Measurements from ENCODE around the gene CISH.

Gene CISH

GRCh38 chr3:50622881-50623280, 11.3 kb upstream of the CISH start:
- Histone ChIP-seq H3K4me2 (ENCODE audit: low read length) (no peak overlapping the region), H3K4me3 (ENCODE audit: low read length) (no peak overlapping the region), H3K36me3 (ENCODE audit: insufficient read depth, low read length) (peaks cover 6% of the 10 kb centered on the region), H3K9me3 (replicated peaks; ENCODE audit: low read length) (no peaks in the 10 kb centered on the region), H3K9ac (ENCODE audit: low read depth, low read length) (no peak overlapping the region), H3K4me1 (ENCODE audit: control insufficient read depth, insufficient read depth, low read length) (peaks cover 76% of the 10 kb centered on the region), H3K27me3 (ENCODE audit: control insufficient read depth, insufficient read depth, low read length) (no peaks in the 10 kb centered on the region)

GRCh38 chr3:50620820-50621219, 9.2 kb upstream of the CISH start:
- Histone ChIP-seq H3K4me3 (ENCODE audit: low read length) (peak overlapping the region; percentile 18), H3K9me3 (replicated peaks; ENCODE audit: low read length) (no peaks in the 10 kb centered on the region), H3K4me1 (ENCODE audit: control insufficient read depth, insufficient read depth, low read length) (peaks cover 66% of the 10 kb centered on the region), H3K4me2 (ENCODE audit: low read length) (peak overlapping the region; percentile 40), H3K36me3 (ENCODE audit: insufficient read depth, low read length) (peaks cover 6% of the 10 kb centered on the region), H3K27me3 (ENCODE audit: control insufficient read depth, insufficient read depth, low read length) (no peaks in the 10 kb centered on the region), H3K9ac (ENCODE audit: low read depth, low read length) (no peak overlapping the region)

GRCh38 chr3:50620420-50620819, 8.8 kb upstream of the CISH start:
- Histone ChIP-seq H3K4me2 (ENCODE audit: low read length) (peak overlapping the region; percentile 40), H3K36me3 (ENCODE audit: insufficient read depth, low read length) (peaks cover 6% of the 10 kb centered on the region), H3K4me1 (ENCODE audit: control insufficient read depth, insufficient read depth, low read length) (peaks cover 62% of the 10 kb centered on the region), H3K4me3 (ENCODE audit: low read length) (peak overlapping the region; percentile 18), H3K9ac (ENCODE audit: low read depth, low read length) (no peak overlapping the region), H3K27me3 (ENCODE audit: control insufficient read depth, insufficient read depth, low read length) (no peaks in the 10 kb centered on the region), H3K9me3 (replicated peaks; ENCODE audit: low read length) (no peaks in the 10 kb centered on the region)

GRCh38 chr3:50617911-50618481, 6.4 kb upstream of the CISH start:
- H3K4me3 ChIP-seq (ENCODE audit: low read length) = peak overlapping the region; percentile 97
- H3K9ac ChIP-seq (ENCODE audit: low read depth, low read length) = peak overlapping the region; percentile 95
- H3K27me3 ChIP-seq (ENCODE audit: control insufficient read depth, insufficient read depth, low read length) = no peaks in the 10 kb centered on the region
- H3K36me3 ChIP-seq (ENCODE audit: insufficient read depth, low read length) = peaks cover 6% of the 10 kb centered on the region
- peaks cover 40% of the 10 kb centered on the region for H3K4me1 ChIP-seq (ENCODE audit: control insufficient read depth, insufficient read depth, low read length)
- peak overlapping the region; percentile 98 for H3K4me2 ChIP-seq (ENCODE audit: low read length)
- no peaks in the 10 kb centered on the region for H3K9me3 ChIP-seq (replicated peaks; ENCODE audit: low read length)

- peak within 1 kb of the TSS; percentile 97 for H3K4me3 ChIP-seq (ENCODE audit: low read length)
Measured at GRCh38 chr3:50617096-50617791, 5.7 kb upstream of the CISH start, which contains the start of gene MAPKAPK3. Gene MAPKAPK3, plus strand, starts transcription at chr3:50617151. Its CDS starts 415 bp downstream, at chr3:50617566.

GRCh38 chr3:50616770-50617095, 5.2 kb upstream of the CISH start:
- Histone ChIP-seq H3K9me3 (replicated peaks; ENCODE audit: low read length) (no peaks in the 10 kb centered on the region), H3K36me3 (ENCODE audit: insufficient read depth, low read length) (no peaks in the 10 kb centered on the region), H3K9ac (ENCODE audit: low read depth, low read length) (peak overlapping the region; percentile 48), H3K27me3 (ENCODE audit: control insufficient read depth, insufficient read depth, low read length) (no peaks in the 10 kb centered on the region), H3K4me3 (ENCODE audit: low read length) (peak overlapping the region; percentile 85), H3K4me2 (ENCODE audit: low read length) (peak overlapping the region; percentile 98), H3K4me1 (ENCODE audit: control insufficient read depth, insufficient read depth, low read length) (peaks cover 47% of the 10 kb centered on the region)

More at GRCh38 chr3:50617096-50617791, 5.7 kb upstream of the CISH start, which contains the start of gene MAPKAPK3:
- peak within 1 kb of the TSS; percentile 98 for H3K4me2 ChIP-seq (ENCODE audit: low read length)
- peaks cover 3% of the 10 kb centered on the region for H3K36me3 ChIP-seq (ENCODE audit: insufficient read depth, low read length)
- peak within 1 kb of the TSS; percentile 95 for H3K9ac ChIP-seq (ENCODE audit: low read depth, low read length)
- H3K9me3 ChIP-seq (replicated peaks; ENCODE audit: low read length) = no peaks in the 10 kb centered on the region
- peaks cover 45% of the 10 kb centered on the region for H3K4me1 ChIP-seq (ENCODE audit: control insufficient read depth, insufficient read depth, low read length)
- H3K27me3 ChIP-seq (ENCODE audit: control insufficient read depth, insufficient read depth, low read length) = no peaks in the 10 kb centered on the region

GRCh38 chr3:50616003-50616769, 4.6 kb upstream of the CISH start:
- H3K9me3 ChIP-seq (replicated peaks; ENCODE audit: low read length) = no peaks in the 10 kb centered on the region
- peaks cover 50% of the 10 kb centered on the region for H3K4me1 ChIP-seq (ENCODE audit: control insufficient read depth, insufficient read depth, low read length)
- peak overlapping the region; percentile 98 for H3K4me2 ChIP-seq (ENCODE audit: low read length)
- H3K4me3 ChIP-seq (ENCODE audit: low read length) = peak overlapping the region; percentile 85
- no peaks in the 10 kb centered on the region for H3K27me3 ChIP-seq (ENCODE audit: control insufficient read depth, insufficient read depth, low read length)
- H3K9ac ChIP-seq (ENCODE audit: low read depth, low read length) = peak overlapping the region; percentile 48
- no peaks in the 10 kb centered on the region for H3K36me3 ChIP-seq (ENCODE audit: insufficient read depth, low read length)

- H3K4me2 ChIP-seq (ENCODE audit: low read length) = no peak overlapping the region
- no peak overlapping the region for H3K4me3 ChIP-seq (ENCODE audit: low read length)
- no peaks in the 10 kb centered on the region for H3K9me3 ChIP-seq (replicated peaks; ENCODE audit: low read length)
- no peaks in the 10 kb centered on the region for H3K36me3 ChIP-seq (ENCODE audit: insufficient read depth, low read length)
- H3K9ac ChIP-seq (ENCODE audit: low read depth, low read length) = no peak overlapping the region
- peaks cover 45% of the 10 kb centered on the region for H3K4me1 ChIP-seq (ENCODE audit: control insufficient read depth, insufficient read depth, low read length)
- no peaks in the 10 kb centered on the region for H3K27me3 ChIP-seq (ENCODE audit: control insufficient read depth, insufficient read depth, low read length)
Measured at GRCh38 chr3:50615190-50615589, 3.6 kb upstream of the CISH start.

- no peaks in the 10 kb centered on the region for H3K9me3 ChIP-seq (replicated peaks; ENCODE audit: low read length)
- no peak overlapping the region for H3K9ac ChIP-seq (ENCODE audit: low read depth, low read length)
- no peaks in the 10 kb centered on the region for H3K27me3 ChIP-seq (ENCODE audit: control insufficient read depth, insufficient read depth, low read length)
- peaks cover 30% of the 10 kb centered on the region for H3K4me1 ChIP-seq (ENCODE audit: control insufficient read depth, insufficient read depth, low read length)
- no peak overlapping the region for H3K4me3 ChIP-seq (ENCODE audit: low read length)
- no peaks in the 10 kb centered on the region for H3K36me3 ChIP-seq (ENCODE audit: insufficient read depth, low read length)
- peak overlapping the region; percentile 99 for H3K4me2 ChIP-seq (ENCODE audit: low read length)
Measured at GRCh38 chr3:50612970-50613846, 1.6 kb upstream of the CISH start.

- no peaks in the 10 kb centered on the region for H3K36me3 ChIP-seq (ENCODE audit: insufficient read depth, low read length)
- peak overlapping the region; percentile 99 for H3K4me2 ChIP-seq (ENCODE audit: low read length)
- no peaks in the 10 kb centered on the region for H3K27me3 ChIP-seq (ENCODE audit: control insufficient read depth, insufficient read depth, low read length)
- H3K9ac ChIP-seq (ENCODE audit: low read depth, low read length) = peak overlapping the region; percentile 75
- peak overlapping the region; percentile 81 for H3K4me3 ChIP-seq (ENCODE audit: low read length)
- peaks cover 23% of the 10 kb centered on the region for H3K4me1 ChIP-seq (ENCODE audit: control insufficient read depth, insufficient read depth, low read length)
- H3K9me3 ChIP-seq (replicated peaks; ENCODE audit: low read length) = no peaks in the 10 kb centered on the region
Measured at GRCh38 chr3:50612234-50612882, 784 bp upstream of the CISH start.

Data from skeletal muscle satellite cell (primary cell).